H1 (cell line): ENCODE measurements around the gene RAD51C. TPM values are rescaled to one million over a fixed set of nuclear protein-coding genes. Genes with fewer than 3 reads are reported as not detected.
A peak's percentile ranks its signal among the peaks of the same experiment; 100 is the strongest.

ENCODE experiments used
- CTCF ChIA-PET: fragments of 300-600 bp; sonication (Branson Sonifier 250); formaldehyde crosslinking; loops from one replicate; lab custom pipeline; 2021; ENCODE audit not compliant: partially characterized antibody; lab: Charles Lee
- POLR2A ChIA-PET: fragments of 300-600 bp; sonication (Branson Sonifier 250); formaldehyde crosslinking; loops from one replicate; lab custom pipeline; 2021; ENCODE audit warnings: inconsistent platforms; ENCODE audit not compliant: partially characterized antibody; lab: Charles Lee
- DNase-seq, 2 experiments: peaks; one replicate each; pipeline versions ENCODE4 v3.0.0 to v3.0.0-alpha.2; 2010 to 2022; ENCODE audit warnings: low spot score in 2 of 2, low read depth in 1 of 2, mixed read lengths in 1 of 2
- FAIRE-seq: peaks from 2 replicates; lab custom pipeline; 2011; peaks lifted over from hg19 to GRCh38; lab: Jason Lieb, UNC
- H2AFZ ChIP-seq: 2 replicates; pipeline ENCODE4 v1.8.1; 2012; ENCODE audit warnings: low read length, inconsistent platforms
- H2AK5ac ChIP-seq: 2 replicates; pipeline ENCODE4 v1.6.1; 2013; ENCODE audit warnings: low read depth, low read length
- H2BK120ac ChIP-seq: replicated peaks from 2 replicates; pipeline ENCODE3; 2013; ENCODE audit warnings: low read depth, low read length, inconsistent platforms
- H2BK12ac ChIP-seq: 2 replicates; pipeline ENCODE4 v1.6.1; 2013; ENCODE audit warnings: low read depth, low read length
- H2BK15ac ChIP-seq: 2 replicates; pipeline ENCODE4 v1.6.1; 2013; ENCODE audit warnings: low read length
- H2BK20ac ChIP-seq: 2 replicates; pipeline ENCODE4 v1.6.1; 2013; ENCODE audit warnings: low read length
- H2BK5ac ChIP-seq: 2 replicates; pipeline ENCODE4 v1.6.1; 2013; ENCODE audit warnings: low read depth, low read length
- H3K14ac ChIP-seq: 2 replicates; pipeline ENCODE4 v1.6.1; 2013; ENCODE audit warnings: inconsistent platforms; ENCODE audit not compliant: insufficient read length
- H3K18ac ChIP-seq: 2 replicates; pipeline ENCODE4 v1.6.1; 2013; ENCODE audit warnings: low read length; ENCODE audit errors: extremely low read depth
- H3K23ac ChIP-seq: 2 replicates; pipeline ENCODE4 v1.6.1; 2013; ENCODE audit warnings: inconsistent platforms; ENCODE audit not compliant: insufficient read length
- H3K23me2 ChIP-seq: 2 replicates; pipeline ENCODE4 v1.6.1; 2013; ENCODE audit warnings: low read depth, low read length
- H3K27ac ChIP-seq: 2 replicates; pipeline ENCODE4 v1.6.1; 2011; ENCODE audit warnings: low read depth, low read length, inconsistent platforms
- H3K27me3 ChIP-seq, 4 experiments: replicated peaks in 1 of 4; 1 replicate in 1 of 4; 2 replicates in 3 of 4; pipeline versions ENCODE4 v1.6.1 to v1.8.1; 2011 to 2013; ENCODE audit warnings: low read length in 3 of 4, mild to moderate bottlenecking in 3 of 4, inconsistent platforms in 2 of 4, mixed read lengths in 2 of 4, moderate library complexity in 1 of 4; ENCODE audit not compliant: control insufficient read depth in 3 of 4, insufficient read depth in 3 of 4; ENCODE audit errors: extremely low read depth in 1 of 4
- H3K36me3 ChIP-seq, 4 experiments: 2 replicates each; pipeline versions ENCODE4 v1.6.1 to v1.8.1; 2011 to 2013; ENCODE audit warnings: mild to moderate bottlenecking in 4 of 4, low read length in 3 of 4, moderate library complexity in 2 of 4, control low read depth in 1 of 4, inconsistent platforms in 1 of 4; ENCODE audit not compliant: insufficient read depth in 4 of 4, control insufficient read depth in 2 of 4
- H3K4ac ChIP-seq: replicated peaks from 2 replicates; pipeline ENCODE3; 2013; ENCODE audit warnings: low read length, low read depth, mixed read lengths, inconsistent platforms; ENCODE audit not compliant: insufficient read length
- H3K4me1 ChIP-seq, 4 experiments: replicated peaks in 1 of 4; 1 replicate in 1 of 4; 2 replicates in 3 of 4; pipeline versions ENCODE4 v1.6.1 to v1.8.1; 2011 to 2013; ENCODE audit warnings: low read length in 3 of 4, inconsistent platforms in 2 of 4, mixed read lengths in 1 of 4; ENCODE audit not compliant: insufficient read depth in 4 of 4, control insufficient read depth in 3 of 4
- H3K4me2 ChIP-seq, 2 experiments: 2 replicates each; pipeline versions ENCODE4 v1.6.1 to v1.8.1; 2011 to 2013; ENCODE audit warnings: low read depth in 2 of 2, low read length in 2 of 2, control low read depth in 1 of 2, inconsistent platforms in 1 of 2, mild to moderate bottlenecking in 1 of 2; ENCODE audit not compliant: insufficient read depth in 1 of 2
- H3K4me3 ChIP-seq, 4 experiments: fragments of 200-600, 300-600 bp in 1 of 4; sonication (generic), shearing (Covaris generic), sonication (Bioruptor Twin) in 1 of 4; 2 replicates each; pipeline versions ENCODE4 v1.5.1 to v1.8.1; 2011 to 2016; ENCODE audit warnings: low read length in 4 of 4, low read depth in 3 of 4, control low read depth in 2 of 4, inconsistent platforms in 2 of 4, mild to moderate bottlenecking in 2 of 4, mixed read lengths in 1 of 4, moderate library complexity in 1 of 4; ENCODE audit not compliant: insufficient read depth in 2 of 4; ENCODE audit errors: extremely low read depth in 1 of 4
- H3K56ac ChIP-seq: replicated peaks from 2 replicates; pipeline ENCODE3; 2013; ENCODE audit warnings: low read depth, mild to moderate bottlenecking, mixed read lengths, low read length, inconsistent platforms; ENCODE audit not compliant: insufficient read length
- H3K79me1 ChIP-seq: 2 replicates; pipeline ENCODE4 v1.6.1; 2013; ENCODE audit warnings: low read depth, low read length, control low read depth
- H3K79me2 ChIP-seq, 2 experiments: 2 replicates each; pipeline versions ENCODE4 v1.6.1 to v1.8.1; 2012 to 2013; ENCODE audit warnings: low read length in 2 of 2, mild to moderate bottlenecking in 2 of 2, inconsistent platforms in 1 of 2; ENCODE audit not compliant: insufficient read depth in 2 of 2, control insufficient read depth in 1 of 2
- H3K9ac ChIP-seq, 4 experiments: replicated peaks in 1 of 4; 1 replicate in 1 of 4; 2 replicates in 3 of 4; pipeline versions ENCODE4 v1.6.1 to v1.8.1; 2011 to 2013; ENCODE audit warnings: low read depth in 3 of 4, low read length in 3 of 4, control low read depth in 2 of 4, mild to moderate bottlenecking in 2 of 4, moderate library complexity in 2 of 4, inconsistent platforms in 1 of 4; ENCODE audit errors: extremely low read depth in 1 of 4
- H3K9me3 ChIP-seq, 2 experiments: 2 replicates each; pipeline versions ENCODE4 v1.6.1 to v1.8.1; 2012 to 2013; ENCODE audit warnings: mild to moderate bottlenecking in 2 of 2, moderate library complexity in 2 of 2, control low read depth in 1 of 2, inconsistent platforms in 1 of 2, low read depth in 1 of 2, low read length in 1 of 2, mixed read lengths in 1 of 2; ENCODE audit not compliant: insufficient read depth in 2 of 2
- H4K20me1 ChIP-seq, 2 experiments: replicated peaks in 1 of 2; 2 replicates each; pipeline versions ENCODE3 to v1.8.1; 2011 to 2013; ENCODE audit warnings: inconsistent platforms in 2 of 2, low read length in 2 of 2, mild to moderate bottlenecking in 1 of 2; ENCODE audit not compliant: insufficient read depth in 2 of 2, control insufficient read depth in 1 of 2
- H4K5ac ChIP-seq: 2 replicates; pipeline ENCODE4 v1.6.1; 2013; ENCODE audit warnings: low read length, low read depth, mixed read lengths, inconsistent platforms; ENCODE audit not compliant: insufficient read length
- H4K8ac ChIP-seq: 2 replicates; pipeline ENCODE4 v1.8.0; 2013; ENCODE audit warnings: mild to moderate bottlenecking, moderate library complexity, low read length, inconsistent platforms; ENCODE audit not compliant: insufficient read depth; ENCODE audit errors: extremely low read depth
- H4K91ac ChIP-seq: replicated peaks from 2 replicates; pipeline ENCODE3; 2013; ENCODE audit warnings: low read length, mixed read lengths, inconsistent platforms; ENCODE audit not compliant: insufficient read length
- ASH2L ChIP-seq: fragments of 200-600, 300-600 bp; sonication (generic); IDR thresholded peaks from one replicate; pipeline ENCODE4 v1.7.1; 2017; ENCODE audit warnings: low read length
- CHD1 ChIP-seq: IDR thresholded peaks from 2 replicates; pipeline ENCODE4 v1.6.1; 2012; ENCODE audit warnings: low read depth, low read length, improper control_type of control experiment
- EGR1 ChIP-seq: IDR thresholded peaks from 2 replicates; pipeline ENCODE4 v1.6.1; 2011; ENCODE audit warnings: low read depth, low read length, borderline replicate concordance
- FOSL1 ChIP-seq: IDR thresholded peaks from 2 replicates; pipeline ENCODE4 v1.6.1; 2011; ENCODE audit warnings: mild to moderate bottlenecking, low read depth, low read length, moderate library complexity; ENCODE audit not compliant: insufficient read depth
- POLR2A ChIP-seq, 2 experiments: IDR thresholded peaks; 1 replicate in 1 of 2; 2 replicates in 1 of 2; pipeline ENCODE4 v1.6.1; 2011; ENCODE audit warnings: low read depth in 2 of 2, low read length in 2 of 2, mild to moderate bottlenecking in 2 of 2; ENCODE audit errors: control extremely low read depth in 1 of 2
- RAD21 ChIP-seq, 2 experiments: IDR thresholded peaks in 1 of 2; conservative IDR thresholded peaks in 1 of 2; 2 replicates each; pipeline ENCODE4 v1.6.1; 2011; ENCODE audit warnings: low read depth in 2 of 2, low read length in 2 of 2, improper control_type of control experiment in 1 of 2, inconsistent platforms in 1 of 2, mild to moderate bottlenecking in 1 of 2, moderate library complexity in 1 of 2
- SIN3A ChIP-seq, 2 experiments: IDR thresholded peaks in 1 of 2; conservative IDR thresholded peaks in 1 of 2; 2 replicates each; pipeline ENCODE4 v1.6.1; 2011 to 2012; ENCODE audit warnings: low read length in 2 of 2, improper control_type of control experiment in 1 of 2, low read depth in 1 of 2, mild to moderate bottlenecking in 1 of 2
- SIX5 ChIP-seq: IDR thresholded peaks from 2 replicates; pipeline ENCODE4 v1.6.1; 2011; ENCODE audit warnings: mild to moderate bottlenecking, low read depth, low read length
- SRF ChIP-seq: IDR thresholded peaks from 2 replicates; pipeline ENCODE4 v1.6.1; 2011; ENCODE audit warnings: mild to moderate bottlenecking, low read depth, low read length, moderate library complexity
- TAF1 ChIP-seq: IDR thresholded peaks from 2 replicates; pipeline ENCODE4 v1.6.1; 2011; ENCODE audit warnings: mild to moderate bottlenecking, low read depth, low read length
- YY1 ChIP-seq: IDR thresholded peaks from 2 replicates; pipeline ENCODE4 v1.6.1; 2011; ENCODE audit warnings: low read depth, mild to moderate bottlenecking, low read length
- ZNF274 ChIP-seq: IDR thresholded peaks from 2 replicates; pipeline ENCODE4 v1.7.0; 2012; ENCODE audit warnings: low read length, borderline replicate concordance; ENCODE audit errors: extremely low read depth
- WGBS, 2 experiments: shearing (Covaris generic) in 1 of 2; methylation state at CpG; one replicate each; pipeline versions ENCODE4 v1.1.6 to v1.1.7; 2013 to 2015; ENCODE audit warnings: low lambda C conversion rate in 2 of 2, mixed read lengths in 2 of 2, inconsistent platforms in 1 of 2, low coverage in 1 of 2, missing lambda C conversion rate in 1 of 2; ENCODE audit not compliant: insufficient replicate concordance in 2 of 2, insufficient coverage in 1 of 2, insufficient read length in 1 of 2; ENCODE audit errors: extremely low coverage in 1 of 2, missing lambda C conversion rate in 1 of 2; 5-methylcytosine and 5-hydroxymethylcytosine counted together
- polyA plus RNA-seq, 7 experiments: library from polyadenylated mRNA; depleted of rRNA in 3 of 7; stranded (reverse) in 5 of 7; unstranded in 2 of 7; fragments of >200 nt in 5 of 7; fragments of 200-250 nt in 2 of 7; gene quantifications; 1 replicate in 5 of 7; 2 replicates in 1 of 7; 4 replicates in 1 of 7; pipeline versions ENCODE4 v1.2.1 to v1.2.3, GENCODE V29; 2011 to 2013; ENCODE audit warnings: missing spikeins in 2 of 7, mixed read lengths in 2 of 7
- total RNA-seq: library from RNA; stranded (reverse); fragmentation: NEBNext Ultra II Directional; extraction: Animal tissue kit (Norgen Biotek cat#: 25700); gene quantifications from 2 replicates; pipeline ENCODE4 v1.2.1, GENCODE V29; 2021

RAD51C gene
- total and polyA plus RNA-seq, 2 of the 8 experiments (the other 6 are each of a cell fraction or from before 2014, with no cell fraction given): 10.4 to 21.7 TPM

DNA sequence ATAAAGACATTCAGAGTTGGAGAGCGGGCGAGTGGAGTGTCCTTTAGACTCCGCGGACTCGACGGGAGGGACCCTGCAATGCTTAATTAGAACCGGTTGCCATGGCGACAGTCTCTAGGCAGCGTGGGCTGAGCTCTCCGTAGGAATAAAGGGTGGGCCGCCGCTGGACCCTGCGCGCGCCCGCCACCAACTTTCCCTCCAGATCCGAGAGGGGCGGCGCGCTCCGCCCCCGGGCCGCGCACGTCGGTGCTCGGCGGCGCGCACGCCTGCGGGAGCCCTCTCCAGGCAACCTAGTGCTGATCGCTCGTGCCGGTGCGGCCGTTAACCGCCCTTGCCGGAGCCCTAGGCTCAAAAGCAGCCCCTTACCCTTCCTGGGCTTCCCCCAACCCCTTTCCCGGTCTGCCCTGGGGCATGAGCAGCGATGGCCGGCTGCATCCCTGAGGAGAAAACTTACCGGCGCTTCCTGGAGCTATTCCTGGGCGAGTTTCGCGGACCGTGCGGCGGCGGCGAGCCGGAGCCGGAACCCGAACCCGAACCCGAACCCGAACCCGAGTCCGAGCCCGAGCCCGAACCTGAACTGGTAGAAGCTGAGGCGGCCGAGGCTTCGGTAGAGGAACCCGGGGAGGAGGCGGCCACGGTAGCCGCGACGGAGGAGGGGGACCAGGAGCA lies 63.3 kb downstream of the RAD51C start, which contains the start of gene PPM1E:
Gene PPM1E, plus strand, starts transcription at position 278 of the 669 bp plus-strand sequence.
- CTCF ChIA-PET: interaction anchor here (0.6 to 1.0 kb wide), 5 partner anchors 18 to 286 kb away, joined by 3 to 4 read pairs (median 3); no protein-coding TSS in a partner anchor
- no peak within 1 kb of the TSS for H3K27ac ChIP-seq
- TF ChIP-seq CHD1 (no peak), SIN3A (conservative IDR thresholded peaks at IDR 0.05 in 1 of 2, IDR thresholded peaks at IDR 0.05 in 1 of 2; ENCODE audit: low read depth in 1 of 2, low read length in 2 of 2) (peak; percentile 64 to 93; a peak in 2 of 4 replicates), ASH2L (peak; percentile 73), SIX5 (no peak), TAF1 (peak; percentile 35; the same call in 1 of the 2 replicates), ZNF274 (no peak), EGR1 (peak; percentile 50; the same call in 1 of the 2 replicates), POLR2A (IDR thresholded peaks at IDR 0.05; ENCODE audit: control extremely low read depth in 1 of 2, low read depth in 2 of 2, low read length in 2 of 2) (no peak), FOSL1 (no peak), RAD21 (IDR thresholded peaks at IDR 0.05 in 1 of 2, conservative IDR thresholded peaks at IDR 0.05 in 1 of 2; ENCODE audit: low read depth in 2 of 2, low read length in 2 of 2) (peak; percentile 4 to 8; a peak in 1 of 4 replicates), YY1 (0 out of 2 replicates have a peak, but pooled peaks have one; percentile 28), SRF (no peak)

More for the DNA sequence above, 63.3 kb downstream of the RAD51C start, which contains the start of gene PPM1E:
- H4K8ac ChIP-seq: no peak within 1 kb of the TSS; the same call in 1 of the 2 replicates
- H3K23me2 ChIP-seq: peaks cover 2% of the 10 kb centered on the region; the same call in 1 of the 2 replicates
- no peak within 1 kb of the TSS for H2AK5ac ChIP-seq
- DNase-seq: peak; percentile 81 to 93
- H3K4me1 ChIP-seq: no peaks in the 10 kb centered on the region; a peak in 1 of 7 replicates
- no peaks in the 10 kb centered on the region for H3K79me1 ChIP-seq
- 2% methylated on average over 55 of the region's 71 CpGs; no CpG with 5 or more reads in 1 of the 2 experiments for WGBS, 2 experiments
- H2BK5ac ChIP-seq: no peak within 1 kb of the TSS; the same call in 1 of the 2 replicates
- peak within 1 kb of the TSS; percentile 65 to 94 (median 78) for H3K4me3 ChIP-seq
- no peak within 1 kb of the TSS; the same call in 1 of the 2 replicates for H2BK12ac ChIP-seq
- POLR2A ChIA-PET: interaction anchor here (0.5 to 2.3 kb wide), 7 partner anchors 9 to 274 kb away, joined by 3 to 14 read pairs (median 3); partner anchors contain the start of gene MTMR4
- no peak for FAIRE-seq
- no peak within 1 kb of the TSS for H3K4ac ChIP-seq
- H2AFZ ChIP-seq: peak within 1 kb of the TSS; percentile 83
- H4K91ac ChIP-seq: peak within 1 kb of the TSS; percentile 70
- H4K20me1 ChIP-seq: no peaks in the 10 kb centered on the region
- no peak within 1 kb of the TSS for H2BK120ac ChIP-seq
- no peak within 1 kb of the TSS for H2BK15ac ChIP-seq
- H3K27me3 ChIP-seq: peaks cover 0 to 7% (median 0%) of the 10 kb centered on the region in 4 experiments; a peak in 3 of 7 replicates
- no peak within 1 kb of the TSS; the same call in 1 of the 2 replicates for H3K18ac ChIP-seq
- no peaks in the 10 kb centered on the region for H3K36me3 ChIP-seq
- no peak within 1 kb of the TSS for H3K23ac ChIP-seq
- peak within 1 kb of the TSS; percentile 73 for H3K56ac ChIP-seq
- peak within 1 kb of the TSS; percentile 88 to 91 for H3K4me2 ChIP-seq
- no peak within 1 kb of the TSS for H2BK20ac ChIP-seq
- H4K5ac ChIP-seq: peak within 1 kb of the TSS; percentile 40
- H3K9me3 ChIP-seq: no peaks in the 10 kb centered on the region
- H3K14ac ChIP-seq: no peak within 1 kb of the TSS
- H3K9ac ChIP-seq: peak within 1 kb of the TSS; percentile 30 to 82 (median 43); a peak in 6 of 7 replicates
- 0 out of 4 replicates have a peak, but pooled peaks cover 0 to 11% of the 10 kb centered on the region in 2 experiments for H3K79me2 ChIP-seq
